Neural cell (in vitro differentiated cells): Measurements from ENCODE around the gene MYO18A.

Experiments used
- CTCF ChIP-seq: fragments of 450-650 bp; IDR thresholded peaks from 2 replicates; pipeline ENCODE4 v1.5.1; 2014; ENCODE audit warnings: antibody characterized with exemption, mild to moderate bottlenecking, moderate library complexity; ENCODE audit not compliant: poor library complexity, severe bottlenecking
- SMC3 ChIP-seq: fragments of 450-650 bp; conservative IDR thresholded peaks from 2 replicates; pipeline ENCODE4 v1.6.1; 2014; ENCODE audit warnings: antibody characterized with exemption, mild to moderate bottlenecking, moderate library complexity; ENCODE audit not compliant: poor library complexity

DNA sequence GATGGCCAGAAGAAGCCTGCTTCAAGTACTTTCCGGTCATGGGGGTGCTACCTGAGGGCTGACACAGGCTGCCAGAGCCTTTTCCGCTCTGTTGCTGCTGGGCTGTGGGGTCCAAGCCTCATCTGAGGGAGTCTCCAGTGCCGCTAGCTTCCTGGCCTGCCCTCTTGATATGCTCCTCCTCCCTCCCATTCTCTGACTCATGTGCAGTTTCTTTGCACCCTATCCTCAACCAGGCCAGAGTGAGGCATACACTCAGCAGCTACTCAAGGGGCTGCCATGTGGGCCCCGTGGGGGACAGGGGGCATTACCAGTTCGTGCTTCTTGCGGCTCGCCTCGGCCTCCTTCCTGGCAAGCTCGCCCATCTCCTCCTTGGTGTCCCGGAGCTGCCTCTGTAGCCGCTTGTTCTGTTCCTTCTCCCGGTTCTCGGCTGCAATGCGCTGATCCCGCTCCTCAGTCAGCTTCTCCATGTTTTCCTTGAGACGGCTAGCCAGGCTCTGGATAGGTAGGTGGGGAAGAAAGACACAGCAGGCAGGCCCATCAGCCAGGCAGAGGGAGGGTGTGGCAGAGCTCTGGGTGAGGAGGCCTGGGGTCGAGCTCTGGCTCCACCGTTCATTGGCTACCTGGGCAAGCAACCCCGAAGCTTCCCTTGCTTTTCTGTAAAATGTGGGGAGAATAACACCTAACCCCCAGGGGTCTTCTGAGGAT lies 93.4 kb downstream of the MYO18A start:
- TF ChIP-seq SMC3, result no peak
- TF ChIP-seq CTCF, result no peak
